DOHH2 (cell line): Measurements from ENCODE around the gene HTD2.

Experiments used
- CTCF ChIP-seq: fragments of 200-600 bp; sonication (generic); IDR thresholded peaks from one replicate; pipeline ENCODE4 v1.5.1; 2014; ENCODE audit warnings: antibody characterized with exemption, mild to moderate bottlenecking, low read depth, low read length; ENCODE audit not compliant: poor library complexity, severe bottlenecking
- EZH2phosphoT487 ChIP-seq: fragments of 200-600 bp; sonication (generic); IDR thresholded peaks from 2 replicates; pipeline ENCODE4 v1.6.1; 2017; ENCODE audit warnings: borderline replicate concordance, mild to moderate bottlenecking, antibody characterized with exemption, low read length, moderate library complexity, mixed read lengths

- TF ChIP-seq CTCF (peak; percentile 82), EZH2phosphoT487 (no peak)
These were observed 1.4 kb downstream of the HTD2 start for GRCh38 chr3:58307639-58308215.
